Measurements from ENCODE around the gene TEX9. TPM values are rescaled to one million over a fixed set of nuclear protein-coding genes. Genes with fewer than 3 reads are reported as not detected.
A peak's percentile ranks its signal among the peaks of the same experiment; 100 is the strongest.

TEX9 gene
- total RNA-seq, 1 experiment from 2014 or later, result 8.4 TPM

- no peak overlapping the region for H3K56ac ChIP-seq (ENCODE audit: insufficient read length, low read depth, low read length)
- no peak overlapping the region for H3K18ac ChIP-seq (ENCODE audit: insufficient read length, low read depth, low read length)
- Mint-ChIP-seq H3K4me1 (peaks cover 18 to 22% of the 10 kb centered on the region in 2 experiments), H3K27me3 (ENCODE audit: low read depth) (no peaks in the 10 kb centered on the region), H3K4me3 (no peak overlapping the region), H3K36me3 (ENCODE audit: insufficient read depth in 1 of 3, low read depth in 3 of 3) (no peaks in the 10 kb centered on the region), H3K9me3 (no peaks in the 10 kb centered on the region), H3K27ac (peak overlapping the region in 1 of 3 experiments; percentile 63; a peak in 3 of 7 replicates)
- H2BK5ac ChIP-seq (ENCODE audit: insufficient read length, low read length), result no peak overlapping the region
- no peaks in the 10 kb centered on the region for H4K20me1 ChIP-seq (ENCODE audit: control insufficient read depth, insufficient read depth, insufficient read length)
- no peak overlapping the region for H3K27ac ChIP-seq (ENCODE audit: insufficient read length, low read depth, low read length)
- no peak overlapping the region for H4K91ac ChIP-seq (ENCODE audit: insufficient read length, low read depth, low read length)
- DNase-seq, result no peak
- H3T11ph ChIP-seq (ENCODE audit: low read length), result no peak overlapping the region
- no peak overlapping the region for H3K14ac ChIP-seq (ENCODE audit: insufficient read depth, low read length)
- H2BK20ac ChIP-seq (ENCODE audit: low read depth, low read length, poor library complexity, severe bottlenecking), result no peak overlapping the region
- H3K79me1 ChIP-seq (ENCODE audit: insufficient read depth, low read depth, low read length, poor library complexity, severe bottlenecking), result no peaks in the 10 kb centered on the region
- no peaks in the 10 kb centered on the region for H3K9me3 ChIP-seq (ENCODE audit: control insufficient read depth, low read depth, low read length)
- no peak overlapping the region for H3K4me2 ChIP-seq (ENCODE audit: insufficient read depth, insufficient read length, low read length)
- H2AFZ ChIP-seq (ENCODE audit: low read length), result no peak overlapping the region
- no peaks in the 10 kb centered on the region for H3K27me3 ChIP-seq (ENCODE audit: insufficient read depth, low read length)
- H2BK15ac ChIP-seq (ENCODE audit: low read depth, low read length), result no peak overlapping the region
- no peaks in the 10 kb centered on the region for H3K79me2 ChIP-seq (ENCODE audit: insufficient read depth, low read length)
- H3K4me1 ChIP-seq (ENCODE audit: insufficient read depth, low read length), result peaks cover 3% of the 10 kb centered on the region; the same call in 1 of the 2 replicates
- WGBS (ENCODE audit: extremely low coverage, insufficient read length, low lambda C conversion rate), result no CpG with 5 or more reads among the region's 12 CpGs
- H4K5ac ChIP-seq (ENCODE audit: insufficient read length, low read depth, low read length), result no peak overlapping the region
- TF ChIP-seq, protein P1, sequence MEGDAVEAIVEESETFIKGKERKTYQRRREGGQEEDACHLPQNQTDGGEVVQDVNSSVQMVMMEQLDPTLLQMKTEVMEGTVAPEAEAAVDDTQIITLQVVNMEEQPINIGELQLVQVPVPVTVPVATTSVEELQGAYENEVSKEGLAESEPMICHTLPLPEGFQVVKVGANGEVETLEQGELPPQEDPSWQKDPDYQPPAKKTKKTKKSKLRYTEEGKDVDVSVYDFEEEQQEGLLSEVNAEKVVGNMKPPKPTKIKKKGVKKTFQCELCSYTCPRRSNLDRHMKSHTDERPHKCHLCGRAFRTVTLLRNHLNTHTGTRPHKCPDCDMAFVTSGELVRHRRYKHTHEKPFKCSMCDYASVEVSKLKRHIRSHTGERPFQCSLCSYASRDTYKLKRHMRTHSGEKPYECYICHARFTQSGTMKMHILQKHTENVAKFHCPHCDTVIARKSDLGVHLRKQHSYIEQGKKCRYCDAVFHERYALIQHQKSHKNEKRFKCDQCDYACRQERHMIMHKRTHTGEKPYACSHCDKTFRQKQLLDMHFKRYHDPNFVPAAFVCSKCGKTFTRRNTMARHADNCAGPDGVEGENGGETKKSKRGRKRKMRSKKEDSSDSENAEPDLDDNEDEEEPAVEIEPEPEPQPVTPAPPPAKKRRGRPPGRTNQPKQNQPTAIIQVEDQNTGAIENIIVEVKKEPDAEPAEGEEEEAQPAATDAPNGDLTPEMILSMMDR (conservative IDR thresholded peaks at IDR 0.05), result no peak
- H2BK120ac ChIP-seq (ENCODE audit: low read depth, low read length, poor library complexity, severe bottlenecking), result no peak overlapping the region
- H3K9ac ChIP-seq (ENCODE audit: extremely low read depth, insufficient read length, low read length), result no peak overlapping the region
- H3K23me2 ChIP-seq (ENCODE audit: insufficient read length, low read depth, low read length, poor library complexity, severe bottlenecking), result no peaks in the 10 kb centered on the region
- no peak overlapping the region for H2BK12ac ChIP-seq (ENCODE audit: insufficient read length, low read depth, low read length)
- H2AK5ac ChIP-seq (ENCODE audit: insufficient read length, low read length), result no peak overlapping the region
- H4K8ac ChIP-seq (replicated peaks; ENCODE audit: insufficient read length, low read depth, low read length), result no peak overlapping the region
- H3K4ac ChIP-seq (ENCODE audit: low read depth, low read length), result no peak overlapping the region
- no peak overlapping the region for H3K23ac ChIP-seq (ENCODE audit: insufficient read length, low read depth, low read length)
These were observed 13.2 kb upstream of the TEX9 start for GRCh38 chr15:56351957-56352506.
